Spinal cord (tissue), 10 donors: ENCODE measurements around the gene GET4. TPM values are rescaled to one million over a fixed set of nuclear protein-coding genes. Genes with fewer than 3 reads are reported as not detected.

ENCODE experiments used
- DNase-seq, 6 donors: peaks; one replicate each; pipeline versions ENCODE4 v3.0.0 to v3.0.0-alpha.2; 2013 to 2015; ENCODE audit warnings: low spot score in 6 of 6, low read depth in 4 of 6
- H3K27ac ChIP-seq: one replicate; pipeline ENCODE4 v1.5.1; 2013; ENCODE audit warnings: low read depth, low read length, control low read depth
- H3K27me3 ChIP-seq: one replicate; pipeline ENCODE4 v1.6.1; 2013; ENCODE audit warnings: low read length; ENCODE audit not compliant: control insufficient read depth, insufficient read depth
- H3K36me3 ChIP-seq: one replicate; pipeline ENCODE4 v1.6.1; 2013; ENCODE audit warnings: low read length; ENCODE audit not compliant: control insufficient read depth, insufficient read depth
- H3K4me1 ChIP-seq: one replicate; pipeline ENCODE4 v1.6.1; 2013; ENCODE audit warnings: low read length; ENCODE audit not compliant: control insufficient read depth, insufficient read depth
- H3K4me3 ChIP-seq: one replicate; pipeline ENCODE4 v1.5.1; 2013; ENCODE audit warnings: low read depth, low read length, control low read depth
- H3K9me3 ChIP-seq: one replicate; pipeline ENCODE4 v1.6.1; 2013; ENCODE audit warnings: low read length; ENCODE audit not compliant: control insufficient read depth, insufficient read depth
- WGBS: methylation state at CpG from one replicate; pipeline ENCODE4 v1.1.5; 2013; ENCODE audit warnings: missing lambda C conversion rate; ENCODE audit not compliant: insufficient coverage; 5-methylcytosine and 5-hydroxymethylcytosine counted together
- polyA plus RNA-seq, 2 donors: library from polyadenylated mRNA; unstranded; fragments of 120-200 nt; gene quantifications; one replicate each; pipeline ENCODE4 v1.2.1, GENCODE V29; 2013; ENCODE audit not compliant: insufficient read length in 2 of 2
- total RNA-seq, 2 donors: library from RNA; depleted of rRNA in 1 of 2; stranded (reverse); fragments of 120-200 nt in 1 of 2; fragments of >200 nt in 1 of 2; gene quantifications; one replicate each; pipeline versions ENCODE4 v1.2.3 to v1.2.4, GENCODE V29; 2013 to 2014
- donor health status: healthy.

GET4 gene
- total and polyA plus RNA-seq, 4 donors: 17.7 to 54.3 (median 33.2) TPM

DNA sequence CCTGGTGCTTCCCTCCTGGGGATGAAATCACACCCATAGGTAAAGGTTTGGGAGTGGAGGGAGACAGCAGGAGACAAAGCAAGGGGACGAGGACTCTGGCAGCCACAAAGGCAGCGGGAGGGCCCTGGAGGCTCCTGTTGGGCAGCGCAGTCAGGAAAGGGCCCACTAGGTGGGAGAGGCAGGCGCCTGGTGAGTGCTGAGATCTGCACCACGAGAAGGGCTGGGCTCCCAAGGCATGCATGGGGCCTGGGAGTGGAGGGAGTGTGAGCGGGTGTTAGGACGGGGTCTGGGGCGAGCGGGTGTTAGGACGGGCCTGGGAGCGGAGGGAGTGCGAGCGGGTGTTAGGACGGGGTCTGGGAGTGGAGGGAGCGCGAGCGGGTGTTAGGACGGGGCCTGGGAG, 13.0 kb downstream of the GET4 start:
- Histone ChIP-seq H3K9me3 (no peaks in the 10 kb centered on the region), H3K36me3 (peaks cover 90% of the 10 kb centered on the region), H3K27me3 (no peaks in the 10 kb centered on the region), H3K4me1 (peaks cover 5% of the 10 kb centered on the region), H3K27ac (no peak overlapping the region), H3K4me3 (no peak overlapping the region)
- 100% methylated on average over 4 of the region's 18 CpGs for WGBS
- no peak for DNase-seq

DNA sequence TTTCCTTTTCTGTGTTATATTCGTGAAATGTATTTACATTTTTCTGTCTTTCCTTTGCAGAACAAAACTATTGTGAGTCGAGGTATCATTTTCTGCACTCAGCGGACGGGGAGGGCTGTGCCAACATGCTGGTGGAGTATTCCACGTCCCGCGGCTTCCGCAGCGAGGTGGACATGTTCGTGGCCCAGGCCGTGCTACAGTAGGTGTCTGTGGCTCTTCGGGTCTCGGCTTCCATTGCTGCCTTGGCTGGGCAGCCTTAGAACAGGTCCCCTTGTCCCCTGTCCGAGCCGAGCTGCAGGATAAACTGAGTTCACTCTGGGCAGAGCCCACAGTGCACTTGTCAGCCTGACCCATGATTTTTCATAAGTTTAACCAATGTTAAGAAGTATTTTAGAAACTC, 14.5 kb downstream of the GET4 start:
- peaks cover 95% of the 10 kb centered on the region for H3K36me3 ChIP-seq
- no peak for DNase-seq
- WGBS: 96% methylated on average over 12 of the region's 15 CpGs
- no peaks in the 10 kb centered on the region for H3K9me3 ChIP-seq
- no peak overlapping the region for H3K4me3 ChIP-seq
- no peaks in the 10 kb centered on the region for H3K4me1 ChIP-seq
- H3K27ac ChIP-seq: no peak overlapping the region
- no peaks in the 10 kb centered on the region for H3K27me3 ChIP-seq

DNA sequence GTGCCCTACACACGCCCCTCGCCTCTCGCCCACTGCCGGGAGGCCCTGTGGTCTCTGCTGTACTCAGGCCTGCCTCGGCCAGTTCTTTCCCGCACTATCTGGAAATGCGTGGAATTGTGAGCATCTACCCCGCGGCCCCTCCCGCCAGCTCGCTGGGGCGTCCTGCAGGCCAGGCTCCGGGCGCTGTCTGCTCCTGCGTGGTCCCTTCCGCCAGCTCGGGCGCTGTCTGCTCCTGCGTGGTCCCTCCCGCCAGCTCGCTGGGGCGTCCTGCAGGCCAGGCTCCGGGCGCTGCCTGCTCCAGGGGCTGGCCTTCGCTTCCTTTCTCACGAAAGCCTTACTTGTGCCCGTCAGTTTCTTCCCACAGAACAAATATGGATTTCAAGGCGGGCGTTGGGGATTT, 14.9 kb downstream of the GET4 start:
- Histone ChIP-seq H3K4me1 (no peaks in the 10 kb centered on the region), H3K36me3 (peaks cover 94% of the 10 kb centered on the region), H3K4me3 (no peak overlapping the region), H3K27ac (no peak overlapping the region), H3K27me3 (no peaks in the 10 kb centered on the region), H3K9me3 (no peaks in the 10 kb centered on the region)
- DNase-seq: no peak
- WGBS: 95% methylated on average over 25 of the region's 29 CpGs

DNA sequence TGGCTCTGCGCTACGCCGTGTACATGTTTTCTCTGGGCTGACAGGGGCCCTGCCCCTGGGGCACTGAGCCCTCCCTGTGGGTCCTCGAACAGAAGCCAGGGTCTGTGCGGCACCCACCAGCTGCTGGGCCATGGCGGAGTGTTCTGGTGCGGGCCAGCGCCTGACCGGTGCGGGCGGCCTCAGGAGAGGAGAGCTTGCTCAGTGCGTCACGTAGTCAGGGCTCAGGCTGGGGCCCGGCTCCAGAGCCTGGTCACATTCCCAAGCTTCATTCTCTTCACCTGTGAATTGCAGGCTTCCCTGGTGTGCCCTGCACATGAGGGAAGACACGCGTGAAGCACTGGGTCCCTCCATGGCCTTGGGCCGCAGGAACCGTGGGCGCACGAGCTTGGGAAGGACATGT, 15.5 kb downstream of the GET4 start:
- peaks cover 94% of the 10 kb centered on the region for H3K36me3 ChIP-seq

DNA sequence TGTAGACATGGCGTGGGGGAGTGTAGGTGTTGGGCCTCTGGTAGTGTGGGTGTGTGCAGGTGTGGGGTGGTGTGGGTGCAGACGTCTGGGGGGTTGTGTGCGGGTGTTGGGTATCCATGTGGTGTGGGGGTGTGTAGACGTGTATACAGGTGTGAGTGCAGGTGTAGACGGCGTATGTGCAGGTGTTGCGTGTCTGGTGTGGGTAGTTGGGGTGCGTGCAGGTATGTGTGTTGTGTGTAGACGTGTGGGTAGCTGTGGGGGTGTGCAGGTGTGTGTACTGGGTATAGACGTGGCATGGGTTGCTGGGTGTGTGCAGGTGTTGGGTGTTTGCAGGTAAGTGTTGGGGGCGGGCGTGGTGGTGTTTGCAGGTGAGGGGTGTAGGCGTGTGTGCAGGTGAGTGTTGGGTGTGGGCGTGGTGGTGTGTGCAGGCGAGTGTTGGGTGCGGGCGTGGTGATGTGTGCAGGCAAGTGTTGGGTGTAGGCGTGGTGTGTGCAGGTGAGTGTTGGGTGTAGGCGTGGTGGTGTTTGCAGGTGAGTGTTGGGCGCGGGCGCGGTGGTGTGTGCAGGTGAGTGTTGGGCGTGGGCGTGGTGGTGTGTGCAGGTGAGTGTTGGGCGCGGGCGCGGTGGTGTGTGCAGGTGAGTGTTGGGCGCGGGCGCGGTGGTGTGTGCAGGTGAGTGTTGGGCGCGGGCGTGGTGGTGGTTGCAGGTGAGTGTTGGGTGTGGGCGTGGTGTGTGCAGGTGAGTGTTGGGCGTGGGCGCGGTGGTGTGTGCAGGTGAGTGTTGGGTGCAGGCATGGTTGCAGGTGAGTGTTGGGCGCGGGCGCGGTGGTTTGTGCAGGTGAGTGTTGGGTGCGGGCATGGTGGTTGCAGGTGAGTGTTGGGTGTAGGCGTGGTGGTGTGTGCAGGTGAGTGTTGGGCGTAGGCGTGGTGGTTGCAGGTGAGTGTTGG, 16.6 kb downstream of the GET4 start:
- H3K4me1 ChIP-seq: peaks cover 5% of the 10 kb centered on the region
- H3K36me3 ChIP-seq: peaks cover 94% of the 10 kb centered on the region
- H3K27me3 ChIP-seq: no peaks in the 10 kb centered on the region
- no peak overlapping the region for H3K27ac ChIP-seq
- H3K4me3 ChIP-seq: no peak overlapping the region
- no peak for DNase-seq
- no peaks in the 10 kb centered on the region for H3K9me3 ChIP-seq
- 98% methylated on average over 34 of the region's 48 CpGs for WGBS

More for the DNA sequence above, 15.5 kb downstream of the GET4 start:
- no peak overlapping the region for H3K27ac ChIP-seq
- whole genome bisulfite sequencing: over 99% methylated on average over 17 of the region's 20 CpGs
- H3K4me3 ChIP-seq: no peak overlapping the region
- no peaks in the 10 kb centered on the region for H3K9me3 ChIP-seq
- H3K27me3 ChIP-seq: no peaks in the 10 kb centered on the region
- H3K4me1 ChIP-seq: no peaks in the 10 kb centered on the region
- DNase-seq: no peak

- Histone ChIP-seq H3K27me3 (no peaks in the 10 kb centered on the region), H3K4me1 (peaks cover 7% of the 10 kb centered on the region), H3K4me3 (no peak overlapping the region), H3K27ac (no peak overlapping the region), H3K9me3 (no peaks in the 10 kb centered on the region), H3K36me3 (peaks cover 94% of the 10 kb centered on the region)
- WGBS: 92% methylated on average over 18 of the region's 19 CpGs
- DNase-seq: no peak
Measured at GRCh38 chr7:893686-894085, 17.3 kb downstream of the GET4 start.

DNA sequence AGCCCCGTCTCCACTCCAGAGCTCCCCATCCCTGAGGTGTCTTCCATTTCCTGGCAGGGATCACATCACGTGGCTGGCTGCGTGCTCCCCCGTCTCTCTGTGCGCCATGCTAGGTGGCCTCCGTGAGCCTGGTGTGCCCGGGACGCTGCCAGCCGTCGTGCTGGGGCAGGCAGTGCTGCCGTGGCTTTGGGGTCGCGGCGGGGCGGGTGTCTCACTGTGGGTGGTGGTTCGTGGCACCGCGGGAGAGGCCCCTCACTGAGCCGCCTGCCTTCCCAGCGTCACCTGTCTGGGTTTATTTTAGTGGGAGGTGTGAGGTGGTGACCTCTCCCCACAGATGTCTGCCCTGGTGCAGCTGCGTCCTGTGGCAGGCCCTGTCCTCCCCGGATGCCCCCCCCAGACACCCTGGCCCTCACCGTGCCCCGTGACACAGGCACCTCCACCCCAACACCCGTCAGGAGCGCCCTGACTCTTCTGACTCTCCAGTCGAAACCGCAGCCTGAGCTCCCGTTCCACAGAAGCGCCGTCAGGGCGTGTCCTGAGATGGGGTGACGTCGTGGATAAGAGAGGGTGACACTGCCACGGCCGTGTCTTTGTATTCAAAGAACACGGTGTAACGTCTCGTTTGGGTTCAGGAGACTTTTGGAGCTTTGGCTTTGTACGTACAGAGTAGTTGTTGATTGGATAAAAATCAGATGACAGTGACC, 18.0 kb downstream of the GET4 start:
- WGBS: 91% methylated on average over 38 of the region's 40 CpGs
- Histone ChIP-seq H3K27ac (no peak overlapping the region), H3K27me3 (no peaks in the 10 kb centered on the region), H3K4me3 (no peak overlapping the region), H3K36me3 (peaks cover 94% of the 10 kb centered on the region), H3K9me3 (no peaks in the 10 kb centered on the region), H3K4me1 (peaks cover 7% of the 10 kb centered on the region)
- DNase-seq: no peak

DNA sequence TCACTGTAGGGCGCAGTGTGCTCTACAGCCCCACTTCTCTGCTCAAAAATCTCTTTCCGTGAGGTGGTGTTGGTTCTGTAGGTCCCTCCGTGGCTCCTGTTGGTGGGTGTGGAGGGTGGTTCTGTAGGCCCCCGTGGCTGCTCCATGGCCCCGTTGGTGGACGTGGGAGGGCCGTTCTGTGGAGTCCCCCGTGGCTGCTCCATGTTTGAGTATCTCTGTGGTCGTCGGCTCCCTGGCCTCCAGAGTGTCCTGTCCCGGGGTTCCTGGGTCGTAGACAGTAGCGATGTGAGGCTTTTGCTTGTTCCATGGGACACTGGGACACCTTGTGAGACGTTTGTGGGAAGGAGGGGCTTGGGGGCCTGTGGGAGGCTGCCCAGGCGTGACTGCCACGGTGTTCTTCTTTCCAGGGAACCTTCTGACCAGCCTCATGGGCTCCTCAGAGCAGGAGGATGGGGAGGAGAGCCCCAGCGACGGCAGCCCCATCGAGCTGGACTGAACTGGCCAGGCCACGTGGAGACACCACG, 18.6 kb downstream of the GET4 start:
- 92% methylated on average over 20 of the region's 21 CpGs for WGBS
- DNase-seq: no peak
- no peaks in the 10 kb centered on the region for H3K9me3 ChIP-seq
- no peak overlapping the region for H3K27ac ChIP-seq
- H3K4me1 ChIP-seq: peaks cover 7% of the 10 kb centered on the region
- H3K27me3 ChIP-seq: no peaks in the 10 kb centered on the region
- H3K4me3 ChIP-seq: no peak overlapping the region
- peaks cover 97% of the 10 kb centered on the region for H3K36me3 ChIP-seq

DNA sequence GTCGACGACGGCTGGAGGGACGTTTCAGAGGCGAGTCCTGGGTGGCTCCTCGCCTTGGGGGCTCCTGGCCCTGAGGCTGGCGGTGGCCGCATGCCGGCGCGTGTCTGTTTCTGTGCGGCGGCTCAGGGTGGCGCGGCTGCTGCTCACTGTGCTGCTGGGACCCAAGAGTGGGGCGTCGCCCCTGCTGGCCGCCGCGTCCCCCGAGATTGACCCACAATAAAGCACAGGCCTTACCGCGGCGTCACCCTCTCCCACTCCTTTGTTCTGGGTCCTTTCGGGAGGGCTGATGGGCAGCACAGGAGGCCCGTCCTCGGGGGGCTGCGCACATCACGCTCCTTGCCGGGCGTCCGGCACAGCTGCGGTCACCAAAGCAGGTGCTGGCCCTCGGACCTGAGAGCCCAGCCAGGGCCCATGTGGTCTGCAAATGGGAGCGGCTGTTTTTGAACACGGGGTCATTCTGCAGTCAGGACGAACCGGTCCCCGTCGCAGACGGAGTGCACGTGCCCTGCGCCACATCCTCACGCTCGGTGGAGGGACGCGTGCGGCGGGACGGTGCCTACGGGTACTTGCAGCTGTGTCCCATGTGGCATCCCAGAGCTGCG, 19.2 kb downstream of the GET4 start:
- H3K4me3 ChIP-seq: no peak overlapping the region
- H3K27me3 ChIP-seq: no peaks in the 10 kb centered on the region
- DNase-seq: no peak
- peaks cover 98% of the 10 kb centered on the region for H3K36me3 ChIP-seq
- no peaks in the 10 kb centered on the region for H3K9me3 ChIP-seq
- WGBS: 93% methylated on average over 52 of the region's 52 CpGs
- peaks cover 8% of the 10 kb centered on the region for H3K4me1 ChIP-seq
- H3K27ac ChIP-seq: no peak overlapping the region
